HG03521 (cell line): ENCODE measurements around the gene TCF12.
"Not testable (repeated sequence)": the region's sequence is repeated elsewhere in the genome, so short reads cannot be mapped to it uniquely, and the experiment has no call there.

Experiments used
- ATAC-seq: cut with Tn5 transposase; IDR thresholded peaks from one replicate; pipeline ENCODE4 v1.9.1; 2021; ENCODE audit warnings: mild to moderate bottlenecking, moderate library complexity; ENCODE audit not compliant: unreplicated experiment

TCF12 gene

DNA sequence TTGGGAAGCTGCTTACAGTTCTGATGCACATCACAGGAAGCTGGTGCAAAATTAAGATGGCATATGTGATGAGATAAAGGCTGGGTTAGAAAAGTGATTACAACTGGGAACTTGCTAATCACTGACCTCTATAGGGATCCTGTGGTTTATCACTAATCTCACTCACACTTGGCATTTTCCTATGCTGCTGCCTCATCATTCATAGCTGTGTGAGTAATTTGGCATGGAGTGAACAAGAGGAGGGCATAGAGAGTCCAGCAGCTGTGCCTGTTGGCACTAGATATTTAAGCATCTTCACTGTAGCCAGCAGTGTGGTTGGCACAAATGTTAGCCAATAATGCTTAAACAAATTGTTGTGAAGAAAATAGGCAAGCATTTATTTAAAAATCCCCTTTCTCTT lies 240.1 kb downstream of the TCF12 start:
- no peak for ATAC-seq

- ATAC-seq = no peak
These were observed 240.7 kb downstream of the TCF12 start for GRCh38 chr15:57158997-57159668.

- no peak for ATAC-seq
These were observed 241.3 kb downstream of the TCF12 start for GRCh38 chr15:57159767-57160166.

DNA sequence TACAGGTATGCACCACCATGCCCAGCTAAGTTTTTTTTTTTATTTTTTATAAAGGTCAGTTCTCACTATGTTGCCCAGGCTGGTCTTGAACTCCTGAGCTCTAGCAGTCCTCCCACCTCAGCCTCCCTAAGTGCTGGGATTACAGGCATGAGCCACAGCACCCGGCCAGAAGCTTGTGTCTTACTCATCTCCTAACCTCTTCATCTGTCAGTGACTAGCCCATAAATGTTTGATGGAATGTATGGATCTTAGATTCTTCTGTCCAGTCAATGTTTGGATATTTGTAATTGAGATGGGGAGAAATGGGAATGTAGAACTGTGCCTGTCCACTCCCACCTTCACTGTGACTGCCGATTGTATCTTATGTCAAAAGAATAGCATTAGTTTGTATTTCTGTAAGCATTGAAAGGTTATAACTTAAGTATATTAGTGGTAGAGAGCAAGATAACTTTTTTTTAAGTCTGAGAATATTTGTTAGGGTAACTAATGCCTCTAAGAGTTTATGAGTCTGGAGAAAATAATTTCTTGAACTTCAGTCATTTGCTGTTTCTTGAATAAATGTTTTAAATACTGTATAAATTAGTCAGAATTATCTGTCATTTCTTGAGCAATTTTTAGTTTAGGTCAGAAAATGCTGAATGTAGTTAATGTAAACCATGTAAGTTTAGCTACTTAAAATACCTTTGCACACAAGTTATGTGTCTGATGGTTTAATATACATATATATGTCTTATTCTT lies 242.5 kb downstream of the TCF12 start:
- ATAC-seq = no peak

DNA sequence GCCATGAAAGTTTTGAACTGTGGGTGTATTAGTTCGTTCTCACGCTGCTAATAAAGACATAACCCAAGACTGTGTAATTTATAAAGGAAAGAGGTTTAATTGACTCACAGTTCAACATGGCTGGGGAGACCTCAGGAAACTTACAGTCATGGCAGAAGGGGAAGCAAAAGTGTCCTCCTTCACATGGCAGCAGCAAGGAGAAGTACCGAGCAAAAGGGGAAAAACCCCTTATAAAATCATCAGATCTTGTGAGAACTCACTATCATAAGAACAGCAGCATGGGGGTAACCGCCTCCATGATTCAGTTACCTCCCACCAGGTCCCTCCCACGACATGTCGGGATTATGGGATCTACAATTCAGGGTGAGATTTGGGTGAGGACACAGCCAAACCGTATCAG lies 245.8 kb downstream of the TCF12 start:
- ATAC-seq = not testable (repeated sequence)

DNA sequence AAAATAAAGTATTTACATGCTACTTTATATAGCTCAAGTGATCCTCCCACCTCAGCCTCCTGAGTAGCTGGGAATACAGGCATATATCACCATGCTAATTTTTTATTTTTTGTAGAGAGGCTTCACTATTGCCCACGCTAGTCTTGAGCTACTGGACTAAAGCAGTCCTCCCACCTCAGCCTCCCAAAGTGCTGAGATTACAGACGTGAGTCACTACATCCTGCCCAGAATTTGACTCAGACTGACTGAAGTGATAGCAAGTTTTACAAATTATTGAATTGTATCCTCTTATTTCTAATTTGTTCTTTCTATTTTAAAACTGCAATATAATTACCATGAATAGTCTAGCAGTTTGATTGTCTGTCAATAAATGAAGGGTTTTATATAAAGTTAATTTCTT lies 247.5 kb downstream of the TCF12 start:
- ATAC-seq = no peak

- ATAC-seq = no peak
These were observed 249.5 kb downstream of the TCF12 start for GRCh38 chr15:57167821-57168395.

DNA sequence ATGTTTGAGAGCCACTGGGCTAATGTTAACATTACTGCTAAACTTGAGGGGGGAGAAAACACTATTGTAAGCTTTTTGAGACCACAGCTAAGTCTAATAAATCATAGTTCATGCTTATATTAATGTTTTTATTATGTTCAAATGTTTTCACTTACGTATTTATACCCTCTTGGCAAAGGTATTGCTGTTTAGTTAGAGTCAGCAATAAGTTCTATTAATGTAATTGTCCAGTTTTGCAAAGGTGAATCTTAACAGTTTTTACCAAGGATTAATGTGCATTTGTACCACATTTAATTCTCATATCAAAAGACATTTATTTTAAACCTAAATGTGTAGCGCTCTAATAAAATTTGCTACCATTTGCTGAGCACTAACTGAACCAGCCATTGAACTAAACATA lies 251.2 kb downstream of the TCF12 start:
- ATAC-seq = no peak

GRCh38 chr15:57171426-57171825 lies 253.0 kb downstream of the TCF12 start:
- ATAC-seq = no peak

- no peak for ATAC-seq
These were observed 254.5 kb downstream of the TCF12 start for GRCh38 chr15:57172925-57173324.

DNA sequence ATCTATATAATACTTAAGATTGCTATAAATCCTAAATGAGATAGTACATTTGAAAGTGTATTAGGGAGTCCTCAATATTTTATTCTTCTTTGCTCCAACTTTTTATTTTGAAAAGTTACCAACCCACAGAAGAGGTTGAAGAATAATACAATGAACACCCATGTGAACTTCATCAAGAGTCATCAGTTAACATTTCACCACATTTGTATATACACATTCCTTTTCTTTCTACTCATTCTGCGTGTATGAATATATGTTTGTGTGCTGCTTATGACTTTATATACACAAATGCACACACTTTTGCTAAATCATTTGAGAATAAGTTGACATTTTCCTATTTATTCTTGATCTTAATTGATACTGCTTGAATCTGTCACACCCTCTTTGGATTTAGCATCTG lies 264.6 kb downstream of the TCF12 start:
- ATAC-seq = no peak

DNA sequence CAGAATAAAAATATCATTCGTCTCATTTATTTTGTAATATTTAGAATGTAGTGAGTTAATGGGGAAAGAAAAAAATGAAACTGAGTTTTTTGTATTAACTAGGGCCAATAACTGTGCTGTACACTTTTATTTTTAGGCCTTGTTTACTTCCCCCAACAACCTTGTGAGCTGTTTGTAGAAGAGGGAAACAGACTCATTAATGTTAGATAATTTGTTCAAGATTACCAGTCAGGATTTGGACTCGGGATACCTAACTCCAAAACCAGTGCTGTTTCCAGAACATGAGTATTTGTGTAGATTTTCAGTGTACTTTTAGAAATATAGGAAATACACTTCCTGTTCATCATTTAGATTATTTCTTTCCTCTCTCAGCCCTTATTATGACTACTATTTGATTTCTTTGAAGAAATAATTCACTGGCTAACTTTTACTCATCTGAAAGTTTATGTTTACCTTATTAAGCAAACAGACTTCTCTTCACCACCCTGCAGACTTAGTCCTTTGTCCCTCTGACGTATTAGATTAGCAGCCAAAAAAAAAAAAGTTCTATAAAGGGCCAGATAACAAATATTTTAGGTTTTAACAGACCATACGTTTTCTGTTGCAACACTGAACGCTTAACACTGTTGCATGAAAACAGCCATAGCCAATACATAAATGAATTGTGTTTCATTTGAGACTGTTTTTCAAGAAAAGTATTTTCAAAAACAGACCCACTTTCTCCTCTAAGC lies 265.3 kb downstream of the TCF12 start:
- ATAC-seq = no peak

GRCh38 chr15:57184502-57184901 lies 266.1 kb downstream of the TCF12 start:
- no peak for ATAC-seq

GRCh38 chr15:57185507-57186074 lies 267.1 kb downstream of the TCF12 start:
- ATAC-seq = no peak

DNA sequence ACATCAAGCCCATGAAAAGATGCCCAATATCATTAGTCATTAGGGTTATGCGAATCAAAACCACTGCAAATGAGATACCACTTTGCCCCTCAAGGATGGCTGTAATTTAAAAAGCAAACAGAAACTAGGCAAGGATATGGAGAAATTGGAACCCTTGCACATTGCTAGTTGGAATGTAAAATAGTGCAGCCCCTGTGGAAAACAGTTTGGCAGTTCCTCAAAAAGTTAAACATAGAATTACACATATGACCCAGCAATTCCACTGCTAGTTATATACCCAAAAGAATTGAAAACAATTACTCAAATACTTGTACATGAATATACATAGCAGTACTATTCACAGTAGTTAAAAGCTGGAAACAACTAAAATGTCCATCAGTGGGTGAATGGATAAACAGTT lies 271.0 kb downstream of the TCF12 start:
- no peak for ATAC-seq

- peak; percentile 59 for ATAC-seq
These were observed 271.8 kb downstream of the TCF12 start for GRCh38 chr15:57190208-57190607.

DNA sequence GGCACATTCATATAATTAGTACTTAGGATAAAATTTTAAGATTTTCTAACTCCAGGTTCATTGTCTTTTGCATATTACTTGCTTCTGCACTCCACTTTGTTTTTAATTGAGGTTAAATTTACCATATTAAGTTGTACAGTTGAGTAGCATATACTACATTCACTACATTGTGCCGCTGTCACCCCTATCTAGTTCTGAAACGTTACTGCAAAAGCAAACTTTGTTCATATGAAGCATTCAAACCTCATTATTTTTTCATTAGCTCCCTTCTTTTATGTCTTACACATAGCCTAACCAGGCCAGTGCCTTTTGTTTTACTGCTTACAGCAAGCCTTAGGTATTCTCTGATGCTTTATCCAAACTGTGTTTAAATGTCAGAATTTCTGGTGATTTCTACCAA lies 274.7 kb downstream of the TCF12 start:
- ATAC-seq = no peak

- no peak for ATAC-seq
These were observed 276.9 kb downstream of the TCF12 start for GRCh38 chr15:57195326-57195725.

DNA sequence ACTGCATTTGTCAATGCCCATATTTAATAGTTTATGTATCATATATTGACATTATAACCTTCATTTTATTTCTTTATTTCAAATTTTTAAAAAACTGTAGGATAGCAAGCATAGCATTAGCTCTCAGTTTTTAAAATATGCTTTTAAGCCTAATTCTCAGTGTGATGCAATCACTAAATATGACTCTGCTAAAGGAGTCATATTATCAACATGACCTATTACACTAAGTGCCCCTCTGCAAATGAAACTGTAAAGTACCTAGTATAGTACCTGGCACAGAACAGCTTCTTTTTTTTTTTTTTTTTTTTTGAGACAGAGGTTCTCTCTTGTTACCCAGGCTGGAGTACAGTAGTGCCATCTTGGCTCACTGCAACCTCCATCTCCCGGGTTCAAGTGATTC lies 278.4 kb downstream of the TCF12 start:
- ATAC-seq = no peak

- ATAC-seq = no peak
These were observed 279.7 kb downstream of the TCF12 start for GRCh38 chr15:57198131-57198530.

DNA sequence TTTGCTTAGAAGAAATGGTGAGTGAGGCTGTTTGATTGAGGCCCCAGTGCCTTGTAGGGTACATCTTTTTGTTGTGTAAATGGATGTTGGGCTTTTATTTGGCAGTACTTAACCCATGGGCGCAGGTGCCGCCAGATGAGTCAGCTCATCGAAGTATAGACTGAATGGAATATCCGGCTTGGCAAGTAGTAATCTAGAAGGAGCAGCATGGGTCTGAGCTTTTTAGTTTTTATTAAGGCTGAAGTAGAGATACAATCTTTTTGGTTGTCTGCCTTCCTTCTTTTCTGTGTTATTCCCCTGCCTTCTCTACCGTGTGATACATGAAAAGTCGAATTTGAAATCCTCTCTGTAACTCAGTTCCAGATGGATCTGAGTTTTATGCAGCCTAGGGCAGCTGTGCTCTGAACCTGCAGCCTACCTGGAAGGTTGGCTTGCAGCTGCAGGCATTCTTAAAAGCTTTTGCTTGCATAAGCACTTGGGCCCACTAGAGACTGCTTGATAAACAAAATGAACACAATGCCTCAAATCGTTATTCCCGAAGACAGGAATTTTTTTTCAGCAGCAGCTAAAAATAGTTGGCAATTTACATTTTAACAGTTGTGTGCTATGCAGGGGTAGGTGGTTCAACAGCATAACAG lies 280.3 kb downstream of the TCF12 start:
- no peak for ATAC-seq
